HEK293T (cell line): ENCODE data around the gene CCN5.

Experiments used
- ARNT ChIP-seq: fragments of 450-650 bp; IDR thresholded peaks from 2 replicates; pipeline ENCODE4 v1.6.1; 2017; ENCODE audit warnings: mild to moderate bottlenecking
- BHLHE40 ChIP-seq: fragments of 450-650 bp; IDR thresholded peaks from 2 replicates; pipeline ENCODE4 v1.6.1; 2016; ENCODE audit warnings: mild to moderate bottlenecking, moderate library complexity, borderline replicate concordance
- FOXA1 ChIP-seq: fragments of 450-650 bp; IDR thresholded peaks from 2 replicates; pipeline ENCODE4 v1.6.1; 2016; ENCODE audit warnings: mild to moderate bottlenecking
- FOXK2 ChIP-seq: fragments of 450-650 bp; IDR thresholded peaks from 2 replicates; pipeline ENCODE4 v1.6.1; 2016; ENCODE audit warnings: mild to moderate bottlenecking
- FOXM1 ChIP-seq: fragments of 450-650 bp; IDR thresholded peaks from 2 replicates; pipeline ENCODE4 v1.6.1; 2017; ENCODE audit warnings: mild to moderate bottlenecking, borderline replicate concordance
- L3MBTL2 ChIP-seq: fragments of 450-650 bp; conservative IDR thresholded peaks from 2 replicates; pipeline ENCODE4 v1.6.1; 2016; ENCODE audit warnings: mild to moderate bottlenecking
- PKNOX1 ChIP-seq: fragments of 450-650 bp; IDR thresholded peaks from 2 replicates; pipeline ENCODE4 v1.6.1; 2016
- SP1 ChIP-seq: fragments of 450-650 bp; IDR thresholded peaks from 2 replicates; pipeline ENCODE4 v1.6.1; 2017
- SUZ12 ChIP-seq: fragments of 450-650 bp; IDR thresholded peaks from 2 replicates; pipeline ENCODE4 v1.6.1; 2016; ENCODE audit warnings: mild to moderate bottlenecking
- ZNF384 ChIP-seq: fragments of 450-650 bp; IDR thresholded peaks from 2 replicates; pipeline ENCODE4 v1.6.1; 2016

- TF ChIP-seq ARNT (no peak), SP1 (no peak), SUZ12 (no peak), PKNOX1 (no peak), BHLHE40 (no peak), FOXA1 (no peak), ZNF384 (no peak), FOXK2 (no peak), L3MBTL2 (no peak), FOXM1 (no peak)
Measured at GRCh38 chr20:44730441-44730840, 15.3 kb downstream of the CCN5 start.
